GM19023 (cell line): ENCODE data around the gene KIAA0513.
"Not testable (repeated sequence)": the region's sequence is repeated elsewhere in the genome, so short reads cannot be mapped to it uniquely, and the experiment has no call there.

Experiments
- ATAC-seq: cut with Tn5 transposase; IDR thresholded peaks from one replicate; pipeline ENCODE4 v1.9.1; 2021; ENCODE audit warnings: mild to moderate bottlenecking, moderate library complexity; ENCODE audit not compliant: unreplicated experiment

KIAA0513 gene

DNA sequence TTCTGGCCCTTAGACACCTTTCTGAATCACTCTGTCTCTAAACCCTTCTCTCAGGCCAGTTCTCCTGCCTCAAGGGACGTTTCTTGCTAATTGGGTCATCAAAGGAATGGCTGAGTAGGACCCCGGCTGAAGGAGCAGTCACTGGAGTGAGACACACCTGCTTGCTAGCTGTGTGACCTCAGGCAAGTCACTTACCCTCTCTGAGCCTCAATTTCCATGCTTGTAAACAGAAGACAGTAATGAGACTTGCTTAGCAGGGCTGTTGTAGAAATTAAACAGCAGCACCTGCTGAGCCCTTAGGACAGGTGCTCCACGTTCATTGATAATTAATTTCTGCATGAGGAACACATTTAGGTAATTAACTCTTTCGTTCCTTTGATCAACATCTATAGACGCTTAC, 77.9 kb downstream of the KIAA0513 start:
- no peak for ATAC-seq

GRCh38 chr16:85107083-85107482, 79.5 kb downstream of the KIAA0513 start:
- ATAC-seq, result no peak

- ATAC-seq, result no peak
These were observed 79.9 kb downstream of the KIAA0513 start for GRCh38 chr16:85107532-85107931.

- ATAC-seq, result no peak
These were observed 82.5 kb downstream of the KIAA0513 start for GRCh38 chr16:85110105-85110504.

- no peak for ATAC-seq
These were observed 83.6 kb downstream of the KIAA0513 start for GRCh38 chr16:85111184-85111583.

- no peak for ATAC-seq
These were observed 84.8 kb downstream of the KIAA0513 start, which contains the start of gene CIBAR2 for GRCh38 chr16:85112364-85112763. Gene CIBAR2, minus strand, starts transcription at chr16:85112472. Its CDS starts 120 bp downstream, at chr16:85112352.

DNA sequence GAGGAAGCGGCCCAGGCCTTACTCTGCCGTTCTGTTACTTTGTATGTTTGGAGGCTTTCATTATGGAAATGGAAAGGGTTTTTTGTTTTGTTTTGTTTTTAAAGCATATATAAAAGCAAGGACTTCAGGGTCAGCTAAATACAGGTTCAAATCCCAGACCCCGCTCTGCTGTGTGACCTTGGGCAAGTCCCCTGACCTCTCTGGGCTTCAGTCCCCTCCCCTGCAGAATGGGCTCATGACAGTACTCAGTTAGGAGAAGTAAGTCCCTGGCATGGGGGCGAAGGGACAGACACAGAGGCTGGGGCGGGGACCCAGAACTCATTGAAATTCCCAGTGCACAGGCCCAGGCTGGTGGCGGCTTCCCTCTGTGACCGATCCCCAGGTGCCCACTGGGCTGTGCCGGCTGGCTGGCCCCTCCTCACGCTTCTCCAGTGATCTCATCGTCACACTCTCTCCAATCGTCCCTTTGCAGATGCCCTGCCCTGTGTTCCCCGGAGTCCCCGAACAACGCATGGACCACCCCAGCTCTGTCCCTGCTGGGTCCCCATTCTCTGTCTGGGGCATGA, 85.7 kb downstream of the KIAA0513 start:
- ATAC-seq, result no peak

GRCh38 chr16:85113913-85114312, 86.3 kb downstream of the KIAA0513 start:
- no peak for ATAC-seq

DNA sequence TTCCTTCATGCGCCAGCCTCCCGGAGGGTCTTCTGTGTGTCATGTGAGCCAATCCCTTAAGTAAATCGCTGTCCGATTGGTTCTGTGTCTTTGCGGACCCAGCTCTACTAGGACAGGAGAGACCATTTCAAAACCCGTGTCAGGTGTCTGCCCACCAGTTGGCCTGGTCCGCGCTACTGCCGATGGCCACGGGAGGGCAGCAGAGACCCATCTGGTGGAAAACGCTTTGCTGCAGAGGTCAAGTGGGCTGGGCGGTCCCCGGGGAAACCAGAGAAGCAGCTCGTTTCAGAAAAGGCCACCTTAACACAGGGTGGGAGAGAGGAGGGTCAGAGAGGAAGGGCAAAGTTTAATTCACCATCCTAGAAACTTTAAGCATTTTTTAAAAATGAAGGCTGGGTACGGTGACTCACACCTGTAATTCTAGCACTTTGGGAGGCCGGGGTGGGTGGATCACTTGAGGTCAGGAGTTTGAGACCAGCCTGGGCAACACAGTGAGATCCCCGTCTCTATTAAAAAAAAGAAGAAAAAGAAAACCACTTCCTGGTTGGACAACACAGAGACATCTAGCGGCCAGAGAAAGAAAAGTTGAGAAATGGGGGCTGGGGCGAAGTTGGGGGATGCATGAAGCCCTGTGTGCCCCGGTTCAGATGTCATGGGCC, 87.4 kb downstream of the KIAA0513 start:
- peak; percentile 70 for ATAC-seq

DNA sequence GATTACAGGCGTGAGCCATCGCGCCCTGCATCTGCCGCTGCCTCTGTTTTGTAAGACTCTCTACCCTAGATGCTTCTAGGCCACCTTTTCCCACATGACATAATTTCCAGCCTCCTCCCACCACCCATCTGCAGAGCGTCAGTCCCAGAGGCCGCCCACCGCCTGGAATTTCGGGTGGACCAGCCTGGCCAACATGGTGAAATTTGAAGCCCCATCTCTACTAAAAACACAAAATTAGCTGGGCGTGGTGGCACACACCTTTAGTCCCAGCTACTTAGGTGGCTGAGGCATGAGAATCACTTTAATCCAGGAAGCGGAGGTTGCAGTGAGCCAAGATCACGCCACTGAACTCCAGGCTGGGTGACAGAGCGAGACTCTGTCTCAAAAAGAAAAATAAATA, 89.8 kb downstream of the KIAA0513 start:
- no peak for ATAC-seq

DNA sequence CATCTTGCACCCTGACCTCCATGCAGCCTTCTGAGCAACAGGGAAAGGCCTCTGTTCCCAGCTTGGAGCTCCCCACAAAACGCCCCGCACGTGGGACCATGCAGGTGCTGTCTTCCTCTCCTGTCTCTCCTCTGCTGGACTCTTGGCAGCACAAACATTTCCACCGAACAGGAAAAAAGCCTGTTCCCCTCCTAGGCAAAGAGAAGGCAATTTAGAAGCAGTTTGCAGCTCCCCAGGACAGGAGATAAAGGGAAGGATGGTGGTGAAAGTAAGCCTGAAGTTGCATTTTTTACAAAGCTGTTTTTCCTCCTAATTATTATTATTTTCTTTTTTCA, 92.4 kb downstream of the KIAA0513 start:
- no peak for ATAC-seq

DNA sequence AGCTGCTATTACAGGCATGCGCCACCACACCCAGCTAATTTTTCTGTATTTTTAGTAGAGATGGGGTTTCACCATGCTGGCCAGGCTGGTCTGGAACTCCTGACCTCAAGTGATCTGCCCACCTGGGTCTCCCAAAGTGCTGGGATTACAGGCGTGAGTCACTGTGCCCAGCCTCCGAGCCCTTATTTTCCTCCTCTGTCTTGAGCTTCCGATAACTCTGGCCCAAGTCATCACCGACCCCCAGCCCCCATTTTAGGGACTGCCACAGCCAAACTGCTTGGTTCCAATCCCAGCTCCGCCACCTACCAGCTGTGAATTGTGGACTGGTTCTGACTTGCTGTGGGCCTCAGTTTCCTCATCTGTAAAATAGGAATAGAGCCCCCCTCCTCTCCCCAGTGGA, 95.8 kb downstream of the KIAA0513 start:
- ATAC-seq, result not testable (repeated sequence)

DNA sequence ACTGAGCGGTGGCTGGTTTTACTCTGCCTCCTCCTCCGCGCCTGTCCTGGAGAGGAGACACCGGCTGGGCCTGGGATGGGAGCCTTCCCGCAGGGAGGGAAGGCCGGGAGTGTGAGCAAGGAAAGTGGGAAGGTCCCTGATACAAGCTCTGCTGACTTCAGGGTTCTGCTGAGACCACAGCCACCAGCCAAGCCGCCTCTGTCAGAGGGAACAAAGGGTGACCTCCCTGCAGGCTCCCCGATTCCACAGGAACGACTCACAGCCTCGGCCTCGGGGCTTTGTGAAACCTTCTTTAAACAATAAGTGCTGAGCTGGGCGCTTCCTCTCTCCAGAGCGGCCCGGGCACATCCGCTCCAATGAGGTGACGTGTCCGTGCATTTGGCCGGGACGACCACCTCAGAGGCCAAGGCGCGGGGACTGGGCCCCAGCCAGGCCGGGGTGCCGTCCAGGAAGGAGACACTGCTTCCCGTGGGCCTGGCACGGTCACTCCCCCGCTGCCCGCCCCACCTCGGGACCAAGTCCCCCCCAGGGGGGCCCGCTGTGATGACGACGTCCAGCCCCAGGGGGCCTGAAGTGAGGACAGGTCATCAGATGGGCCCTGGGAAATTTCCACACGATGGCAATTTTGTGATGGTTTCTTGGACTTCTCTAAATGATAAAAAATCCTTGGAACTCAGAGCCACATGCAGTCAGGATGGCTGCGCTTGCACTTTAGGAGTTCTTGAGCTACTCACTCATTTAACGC, 96.5 kb downstream of the KIAA0513 start:
- no peak for ATAC-seq

GRCh38 chr16:85124636-85125346, 97.2 kb downstream of the KIAA0513 start:
- ATAC-seq, result no peak

- no peak for ATAC-seq
These were observed 98.2 kb downstream of the KIAA0513 start for GRCh38 chr16:85125570-85126393.

GRCh38 chr16:85126394-85126704, 98.8 kb downstream of the KIAA0513 start:
- no peak for ATAC-seq

- no peak for ATAC-seq
These were observed 99.2 kb downstream of the KIAA0513 start for GRCh38 chr16:85126705-85127378.

- no peak for ATAC-seq
These were observed 99.8 kb downstream of the KIAA0513 start for GRCh38 chr16:85127379-85127723.

GRCh38 chr16:85128079-85128837, 100.7 kb downstream of the KIAA0513 start:
- no peak for ATAC-seq
